GM10266 (cell line): ENCODE data around the gene ZDHHC11.
"Not testable (repeated sequence)": the region's sequence is repeated elsewhere in the genome, so short reads cannot be mapped to it uniquely, and the experiment has no call there.

Source experiments
- DNase-seq: peaks from one replicate; pipeline ENCODE4 v3.0.0; 2012; ENCODE audit errors: extremely low spot score
- TF ChIP-seq, protein P1 (sequence below): IDR thresholded peaks from 2 replicates; pipeline ENCODE4 v1.5.1; 2012; ENCODE audit warnings: mild to moderate bottlenecking, low read depth; ENCODE audit not compliant: control insufficient read depth, insufficient read depth; ENCODE audit errors: missing control alignments

The ZDHHC11 gene

DNA sequence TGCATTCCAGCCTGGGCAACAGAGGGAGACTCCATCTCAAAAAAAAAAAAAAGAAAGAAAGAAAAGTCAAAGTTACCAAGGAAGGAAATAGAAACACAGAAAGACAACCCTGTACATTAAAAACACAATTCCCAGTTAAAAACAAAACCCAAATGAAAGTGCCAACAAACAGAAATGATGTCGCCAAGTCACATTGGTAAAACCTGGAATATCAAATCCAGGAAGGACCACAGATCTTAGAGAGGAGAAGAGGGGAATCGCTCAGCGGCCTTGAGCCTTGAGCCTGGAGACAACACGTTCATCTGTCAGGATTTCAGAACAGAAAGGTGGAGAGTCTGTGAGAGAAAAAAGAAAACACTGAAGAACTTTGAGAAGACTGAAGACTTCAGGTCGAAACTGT lies 1.2 kb upstream of the ZDHHC11 start:
- DNase-seq, result no peak
- TF ChIP-seq, protein P1, sequence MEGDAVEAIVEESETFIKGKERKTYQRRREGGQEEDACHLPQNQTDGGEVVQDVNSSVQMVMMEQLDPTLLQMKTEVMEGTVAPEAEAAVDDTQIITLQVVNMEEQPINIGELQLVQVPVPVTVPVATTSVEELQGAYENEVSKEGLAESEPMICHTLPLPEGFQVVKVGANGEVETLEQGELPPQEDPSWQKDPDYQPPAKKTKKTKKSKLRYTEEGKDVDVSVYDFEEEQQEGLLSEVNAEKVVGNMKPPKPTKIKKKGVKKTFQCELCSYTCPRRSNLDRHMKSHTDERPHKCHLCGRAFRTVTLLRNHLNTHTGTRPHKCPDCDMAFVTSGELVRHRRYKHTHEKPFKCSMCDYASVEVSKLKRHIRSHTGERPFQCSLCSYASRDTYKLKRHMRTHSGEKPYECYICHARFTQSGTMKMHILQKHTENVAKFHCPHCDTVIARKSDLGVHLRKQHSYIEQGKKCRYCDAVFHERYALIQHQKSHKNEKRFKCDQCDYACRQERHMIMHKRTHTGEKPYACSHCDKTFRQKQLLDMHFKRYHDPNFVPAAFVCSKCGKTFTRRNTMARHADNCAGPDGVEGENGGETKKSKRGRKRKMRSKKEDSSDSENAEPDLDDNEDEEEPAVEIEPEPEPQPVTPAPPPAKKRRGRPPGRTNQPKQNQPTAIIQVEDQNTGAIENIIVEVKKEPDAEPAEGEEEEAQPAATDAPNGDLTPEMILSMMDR, result no peak

DNA sequence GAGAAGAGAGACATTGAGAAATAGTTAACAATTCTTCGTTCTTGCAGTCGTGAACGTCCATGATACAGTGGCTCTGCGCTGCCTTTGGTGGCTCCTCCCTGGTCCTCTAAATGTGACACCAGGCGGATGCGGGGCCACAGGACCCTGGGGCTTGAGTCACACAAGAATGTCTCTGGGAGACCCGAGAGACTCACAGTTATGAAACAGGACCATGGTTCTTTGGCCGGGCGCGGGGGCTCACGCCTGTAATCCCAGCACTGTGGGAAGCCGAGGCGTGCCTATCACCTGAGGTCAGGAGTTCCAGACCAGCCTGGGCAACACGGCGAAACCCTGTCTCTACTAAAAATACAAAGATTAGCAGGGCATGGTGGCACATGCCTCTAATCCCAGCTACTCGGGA lies 767 bp upstream of the ZDHHC11 start:
- no peak for DNase-seq

DNA sequence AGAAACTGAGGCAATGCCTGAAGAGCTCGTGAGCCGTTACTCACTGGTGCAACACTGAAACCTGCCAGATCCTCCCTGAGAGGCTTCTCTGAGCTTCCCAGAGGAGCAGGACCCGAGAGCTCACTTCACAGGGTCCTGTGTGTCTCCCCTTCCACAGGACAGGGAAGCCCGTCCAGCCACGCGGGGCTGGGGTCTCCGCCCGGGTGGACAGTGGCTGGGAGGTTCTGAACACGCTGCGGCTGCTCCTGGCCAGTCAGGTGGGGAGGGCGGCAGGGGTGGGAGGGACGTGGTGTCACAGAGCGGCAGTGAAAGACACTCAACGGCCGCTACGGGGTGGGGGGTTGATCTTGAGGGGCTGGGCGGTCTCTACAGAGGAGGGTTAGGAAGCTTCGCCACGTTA lies 290 bp upstream of the ZDHHC11 start:
- no peak for DNase-seq
- TF ChIP-seq, protein P1, result no peak

More for the DNA sequence above, 767 bp upstream of the ZDHHC11 start:
- TF ChIP-seq, protein P1, result no peak

DNA sequence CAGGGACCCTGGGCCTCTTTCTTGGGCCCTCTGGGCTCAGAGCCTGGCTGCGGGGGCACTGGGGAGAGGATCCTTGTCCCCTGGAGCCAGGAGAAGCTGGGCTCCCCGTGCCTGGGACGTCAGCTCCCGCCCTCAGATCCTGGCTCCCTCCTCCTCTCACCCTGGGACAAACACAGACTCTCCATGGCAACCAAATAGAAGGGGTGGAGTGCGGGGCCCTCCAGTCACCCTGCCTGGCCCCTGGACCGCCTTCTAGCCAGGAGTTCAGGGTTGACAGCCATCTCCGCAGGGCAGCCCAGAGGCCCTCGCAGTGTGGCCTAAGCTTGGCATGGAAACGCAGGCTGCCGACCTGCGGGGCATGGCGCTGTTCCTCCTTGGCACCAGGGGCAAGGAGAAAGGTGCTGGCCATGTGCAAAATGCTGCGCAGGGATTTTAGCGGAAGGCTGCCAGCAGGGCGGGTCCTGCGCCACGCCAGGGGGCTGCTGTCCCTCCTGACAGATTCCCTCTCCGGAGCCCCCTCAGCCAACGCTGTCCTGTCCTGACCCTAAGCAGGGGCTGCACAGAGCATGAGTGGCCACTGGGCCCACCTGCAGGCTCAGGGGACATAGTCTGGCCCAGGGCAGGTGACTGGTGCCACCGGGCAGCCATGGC lies 1.0 kb downstream of the ZDHHC11 start:
- no peak for DNase-seq
- TF ChIP-seq, protein P1, result no peak

DNA sequence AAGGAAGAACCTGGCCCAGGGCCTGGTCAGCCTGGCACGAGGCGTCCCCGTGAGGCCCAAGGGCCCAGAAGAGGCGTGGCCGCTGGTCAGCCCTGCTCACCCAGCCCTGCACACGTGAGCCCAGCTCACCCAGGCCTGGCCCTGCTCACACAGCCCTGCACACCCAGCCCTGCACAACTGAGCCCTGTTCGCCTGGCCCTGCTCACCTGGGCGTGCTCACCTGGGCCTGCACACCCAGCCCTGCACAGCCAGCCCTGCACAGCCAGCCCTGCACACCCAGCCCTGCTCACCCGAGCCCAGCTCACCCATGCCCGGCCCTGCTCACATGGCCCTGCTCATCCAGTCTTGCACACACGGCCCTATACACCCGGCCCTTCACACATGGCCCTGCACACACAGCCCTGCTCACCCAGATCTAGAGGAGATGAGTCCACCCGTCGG lies 2.1 kb downstream of the ZDHHC11 start:
- no peak for DNase-seq
- TF ChIP-seq, protein P1, result no peak

DNA sequence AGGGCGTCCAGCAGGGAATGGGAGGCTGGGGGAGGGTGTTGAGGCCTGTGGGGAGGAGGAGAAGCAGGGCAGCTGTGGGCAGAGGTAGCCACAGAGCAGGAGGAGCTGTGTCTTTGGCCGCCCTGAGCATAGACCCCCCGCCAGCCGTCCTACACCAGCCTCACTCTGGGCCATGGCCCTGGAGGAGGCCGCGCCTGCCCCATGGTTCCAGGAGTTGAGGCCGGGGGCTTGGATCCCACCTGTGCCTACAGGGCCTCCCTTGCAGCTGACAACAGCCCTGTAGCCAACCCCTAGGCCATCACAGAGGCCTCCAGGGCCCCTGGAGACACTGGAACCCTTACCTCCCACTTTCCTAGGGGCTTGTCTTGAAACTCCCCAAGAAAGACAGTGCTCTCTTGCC lies 3.0 kb downstream of the ZDHHC11 start:
- not testable (repeated sequence) for DNase-seq

DNA sequence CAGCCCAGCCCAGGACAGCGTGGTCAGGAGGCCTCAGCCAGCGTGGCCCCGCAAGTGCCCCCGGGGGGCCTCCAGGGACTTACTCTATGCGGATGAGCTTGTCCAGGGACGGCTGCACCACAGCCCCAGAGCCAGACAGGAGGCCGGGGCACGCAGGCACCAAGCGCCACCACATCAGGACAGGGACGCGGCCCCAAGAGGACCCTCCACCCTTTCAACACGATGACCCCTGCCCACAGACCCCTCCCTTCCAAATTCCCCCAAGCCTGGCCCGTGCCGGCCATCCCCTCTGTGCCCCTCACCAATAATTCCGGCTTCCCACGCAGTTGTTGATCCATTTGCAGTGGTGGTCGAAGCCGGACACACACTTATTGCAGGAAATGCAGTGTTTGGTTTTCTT lies 3.6 kb downstream of the ZDHHC11 start:
- not testable (repeated sequence) for DNase-seq

DNA sequence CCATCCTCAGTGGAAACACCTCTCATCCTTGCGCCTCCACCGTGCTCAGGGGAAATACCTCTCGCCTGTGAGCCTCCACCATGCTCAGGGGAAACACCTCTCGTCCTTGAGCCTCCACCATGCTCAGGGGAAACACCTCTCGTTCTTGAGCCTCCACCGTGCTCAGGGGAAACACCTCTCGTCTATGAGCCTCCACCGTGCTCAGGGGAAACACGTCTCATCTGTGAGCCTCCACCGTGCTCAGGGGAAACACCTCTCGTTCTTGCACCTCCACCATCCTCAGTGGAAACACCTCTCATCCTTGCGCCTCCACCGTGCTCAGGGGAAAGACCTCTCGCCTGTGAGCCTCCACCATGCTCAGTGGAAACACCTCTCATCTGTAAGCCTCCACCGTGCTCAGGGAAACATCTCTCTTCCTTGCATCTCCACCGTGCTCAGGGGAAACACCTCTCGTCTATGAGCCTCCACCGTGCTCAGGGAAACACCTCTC lies 4.1 kb downstream of the ZDHHC11 start:
- DNase-seq, result not testable (repeated sequence)

DNA sequence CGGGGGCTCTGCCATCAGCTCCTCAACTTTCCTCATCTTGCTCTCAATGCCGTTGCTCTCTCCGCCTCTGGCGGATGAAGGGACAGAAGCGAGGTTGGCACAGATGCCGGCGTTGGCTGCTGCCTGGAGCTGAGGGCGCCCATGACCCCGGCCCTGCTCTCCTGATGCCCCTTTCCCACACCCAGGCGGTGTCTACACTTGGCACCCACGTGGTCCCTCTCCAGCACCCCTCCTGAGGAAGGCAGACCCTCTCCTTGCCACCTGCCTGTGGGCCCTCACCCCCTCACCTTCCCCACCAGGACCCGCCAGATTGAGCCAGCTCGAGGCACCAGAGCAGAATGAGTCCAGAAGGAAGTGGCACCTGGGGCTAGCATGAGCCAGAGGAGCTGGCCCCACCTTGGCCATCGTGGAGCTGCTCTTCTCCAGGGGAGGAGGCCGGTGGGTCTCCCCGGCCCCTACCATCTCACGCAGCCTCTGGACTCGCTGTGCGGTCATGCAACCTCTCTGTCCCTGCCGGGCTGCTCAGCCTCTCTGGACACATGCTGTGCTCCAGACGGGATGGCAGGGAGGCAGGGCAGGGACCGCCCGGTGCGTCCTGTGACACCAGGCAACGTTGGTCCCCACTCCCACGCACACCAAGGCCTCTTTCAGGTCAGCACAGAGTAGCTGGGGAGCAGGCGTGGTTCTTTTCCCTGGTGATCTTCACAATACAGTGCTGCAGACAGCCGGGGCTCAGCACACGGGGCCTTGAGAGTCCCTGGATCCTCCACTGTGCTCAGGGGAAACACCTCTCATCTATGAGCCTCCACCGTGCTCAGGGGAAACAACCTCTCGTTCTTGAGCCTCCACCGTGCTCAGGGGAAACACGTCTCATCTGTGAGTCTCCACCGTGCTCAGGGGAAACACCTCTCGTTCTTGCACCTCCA lies 4.8 kb downstream of the ZDHHC11 start:
- DNase-seq, result not testable (repeated sequence)

DNA sequence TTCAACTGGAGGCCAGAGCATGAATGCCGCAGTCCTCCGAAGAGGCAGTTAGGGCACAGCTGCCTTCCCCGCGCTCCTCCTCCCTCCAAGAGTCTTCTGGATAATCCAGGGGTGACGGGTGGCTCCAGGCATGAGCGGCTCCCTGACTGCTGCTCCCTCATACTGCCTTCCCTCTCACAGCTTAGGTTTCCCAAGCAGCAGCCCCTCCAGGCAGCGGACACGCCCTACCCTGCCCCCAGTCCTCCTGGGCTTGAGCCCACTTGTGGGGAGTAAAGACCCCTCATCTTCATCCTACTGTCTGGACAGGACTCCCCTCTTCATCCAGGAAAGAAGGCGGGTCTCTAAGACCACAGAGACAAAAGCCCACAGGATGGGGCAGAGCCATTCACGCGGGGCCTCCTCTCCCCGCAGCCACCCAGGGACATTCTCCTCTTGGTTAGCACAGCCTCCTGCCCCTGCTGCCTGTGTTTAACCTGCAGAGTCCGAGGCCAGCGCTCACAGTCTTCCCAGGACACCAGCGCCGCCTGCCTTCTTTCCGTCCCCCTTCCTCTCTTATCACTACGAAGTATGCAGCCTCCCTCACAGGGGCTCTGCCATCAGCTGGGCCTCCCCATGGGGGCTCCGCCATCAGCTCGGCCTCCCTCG lies 5.6 kb downstream of the ZDHHC11 start:
- not testable (repeated sequence) for DNase-seq

DNA sequence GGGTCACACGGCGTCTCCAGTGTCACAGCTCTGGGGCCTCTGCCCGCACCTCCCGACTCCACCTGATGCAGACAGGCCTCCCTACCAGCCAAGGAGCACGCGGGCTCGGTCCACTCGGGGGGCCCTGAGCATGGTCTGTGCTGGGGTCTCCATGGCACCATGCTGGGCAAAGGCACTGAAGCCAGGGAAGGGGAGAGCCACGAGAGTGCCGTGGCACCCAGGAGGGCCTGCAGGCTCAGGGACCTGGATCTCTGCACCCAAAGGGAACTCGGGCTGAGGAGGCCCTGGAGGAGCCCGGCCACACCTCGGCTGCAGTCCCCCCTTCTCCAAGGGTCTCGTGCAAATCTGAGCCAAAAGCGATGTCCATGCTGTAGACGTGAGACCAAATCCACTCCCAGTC lies 6.4 kb downstream of the ZDHHC11 start:
- DNase-seq, result not testable (repeated sequence)

DNA sequence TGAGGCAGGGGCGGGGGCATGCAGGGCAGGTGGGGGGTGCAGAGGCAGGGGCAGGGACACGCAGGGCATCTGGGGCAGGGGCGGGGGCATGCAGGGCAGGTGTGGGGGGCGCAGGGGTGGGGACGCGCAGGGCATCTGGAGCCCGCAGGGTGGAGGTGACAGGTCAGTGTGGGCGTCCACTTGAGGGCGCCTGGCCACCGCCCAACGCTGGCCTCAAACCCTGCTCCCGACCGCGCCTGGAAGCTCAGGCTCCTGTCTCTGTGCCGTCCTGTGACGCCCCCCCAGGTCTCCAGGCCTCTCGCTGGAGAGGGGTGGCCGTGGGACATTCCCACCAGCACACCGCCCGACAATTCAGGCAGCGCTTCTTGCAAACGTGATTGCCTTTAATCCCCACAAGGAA lies 6.9 kb downstream of the ZDHHC11 start:
- DNase-seq, result not testable (repeated sequence)

DNA sequence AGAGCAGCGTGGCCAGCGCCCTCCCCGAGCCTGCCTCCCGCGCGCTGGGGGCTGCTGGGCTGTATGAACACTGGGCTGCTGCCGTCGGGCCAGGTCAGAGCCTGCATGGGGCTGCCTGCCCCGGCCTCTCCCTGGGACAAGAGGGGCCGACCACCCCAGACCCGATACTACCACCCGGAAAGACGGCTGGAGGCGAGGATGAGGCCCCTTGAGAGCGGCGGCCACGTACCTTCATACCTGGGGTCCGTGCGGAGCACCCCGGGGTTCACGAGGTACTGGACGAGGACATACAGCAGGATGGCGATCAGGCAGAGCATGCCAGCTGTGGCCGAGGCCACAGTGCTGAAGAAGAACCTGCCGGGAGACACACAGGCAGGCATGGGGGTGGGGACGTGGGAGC lies 7.4 kb downstream of the ZDHHC11 start:
- DNase-seq, result not testable (repeated sequence)
